ENCODE results near the gene WNT1. TPM values are rescaled to one million over a fixed set of nuclear protein-coding genes. Genes with fewer than 3 reads are reported as not detected.
A peak's percentile ranks its signal among the peaks of the same experiment; 100 is the strongest.

WNT1 gene
- total and polyA plus RNA-seq, 3 donors from 2014 or later, result 0.62 to 1.4 (median 1.2) TPM

DNA sequence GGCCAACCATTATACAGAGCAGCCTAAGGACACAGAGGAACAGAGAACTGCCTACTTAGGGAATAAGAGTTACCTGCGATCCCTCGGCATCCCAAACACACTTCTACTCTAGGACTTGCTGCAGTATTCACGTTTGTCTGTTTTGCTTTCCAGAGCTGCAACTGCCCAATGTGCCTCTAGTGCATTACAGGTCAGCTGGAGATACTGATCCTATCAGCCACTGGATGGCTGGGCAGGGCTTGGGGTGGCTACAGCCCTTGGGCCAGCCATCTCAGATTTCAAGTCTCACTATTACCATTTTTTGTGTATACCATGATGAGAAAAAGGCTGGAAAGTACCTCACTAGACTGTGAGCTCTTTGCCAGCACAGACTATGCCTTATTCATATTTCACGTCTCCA lies 25.4 kb upstream of the WNT1 start:
- DNase-seq, result no peak
- no peak for TF ChIP-seq POLR2A (IDR thresholded peaks at IDR 0.05)
- TF ChIP-seq, protein P1, sequence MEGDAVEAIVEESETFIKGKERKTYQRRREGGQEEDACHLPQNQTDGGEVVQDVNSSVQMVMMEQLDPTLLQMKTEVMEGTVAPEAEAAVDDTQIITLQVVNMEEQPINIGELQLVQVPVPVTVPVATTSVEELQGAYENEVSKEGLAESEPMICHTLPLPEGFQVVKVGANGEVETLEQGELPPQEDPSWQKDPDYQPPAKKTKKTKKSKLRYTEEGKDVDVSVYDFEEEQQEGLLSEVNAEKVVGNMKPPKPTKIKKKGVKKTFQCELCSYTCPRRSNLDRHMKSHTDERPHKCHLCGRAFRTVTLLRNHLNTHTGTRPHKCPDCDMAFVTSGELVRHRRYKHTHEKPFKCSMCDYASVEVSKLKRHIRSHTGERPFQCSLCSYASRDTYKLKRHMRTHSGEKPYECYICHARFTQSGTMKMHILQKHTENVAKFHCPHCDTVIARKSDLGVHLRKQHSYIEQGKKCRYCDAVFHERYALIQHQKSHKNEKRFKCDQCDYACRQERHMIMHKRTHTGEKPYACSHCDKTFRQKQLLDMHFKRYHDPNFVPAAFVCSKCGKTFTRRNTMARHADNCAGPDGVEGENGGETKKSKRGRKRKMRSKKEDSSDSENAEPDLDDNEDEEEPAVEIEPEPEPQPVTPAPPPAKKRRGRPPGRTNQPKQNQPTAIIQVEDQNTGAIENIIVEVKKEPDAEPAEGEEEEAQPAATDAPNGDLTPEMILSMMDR (IDR thresholded peaks at IDR 0.05), result no peak
- 85 to 88% methylated on average over 4 of the region's 4 CpGs for WGBS, 2 donors
- no peaks in the 10 kb centered on the region for H3K9me3 ChIP-seq
- peaks cover 9% of the 10 kb centered on the region for H3K4me1 ChIP-seq
- H3K36me3 ChIP-seq (ENCODE audit: low read depth, missing control alignments), result no peaks in the 10 kb centered on the region
- H3K27ac ChIP-seq, result no peak overlapping the region
- intact Hi-C loops (cut with DNase I; ENCODE audit: low total_unique reads), result no loop called here
- no peak overlapping the region for H3K4me3 ChIP-seq
- H3K27me3 ChIP-seq, result no peaks in the 10 kb centered on the region

DNA sequence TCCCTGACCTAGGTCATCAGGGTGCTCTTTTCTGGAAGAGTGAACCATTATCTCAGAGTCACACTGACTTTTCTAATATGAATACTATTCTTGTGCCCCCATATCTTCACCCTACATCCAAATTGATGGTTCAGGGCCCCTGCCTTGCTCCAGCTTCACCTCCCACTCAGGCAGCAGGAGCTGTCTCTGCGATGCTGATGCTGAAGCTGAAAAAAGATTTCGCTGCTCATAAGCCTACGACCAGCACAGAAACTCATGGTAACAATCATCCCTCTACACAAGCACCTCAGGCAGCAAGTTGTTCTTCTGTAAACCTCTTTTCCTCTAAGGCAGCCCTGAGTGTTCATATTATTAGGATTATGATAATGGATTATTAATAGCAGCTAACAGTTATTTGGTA lies 24.1 kb upstream of the WNT1 start:
- intact Hi-C loops (cut with DNase I; ENCODE audit: low total_unique reads), result no loop called here
- H3K27ac ChIP-seq, result no peak overlapping the region
- no peaks in the 10 kb centered on the region for H3K9me3 ChIP-seq
- 78 to 91% methylated on average over 3 of the region's 3 CpGs for WGBS, 2 donors
- TF ChIP-seq POLR2A (IDR thresholded peaks at IDR 0.05), result no peak
- TF ChIP-seq, protein P1 (IDR thresholded peaks at IDR 0.05), result no peak
- H3K4me3 ChIP-seq, result no peak overlapping the region
- no peak for DNase-seq
- no peaks in the 10 kb centered on the region for H3K36me3 ChIP-seq (ENCODE audit: low read depth, missing control alignments)
- H3K4me1 ChIP-seq, result peaks cover 12% of the 10 kb centered on the region
- H3K27me3 ChIP-seq, result no peaks in the 10 kb centered on the region

DNA sequence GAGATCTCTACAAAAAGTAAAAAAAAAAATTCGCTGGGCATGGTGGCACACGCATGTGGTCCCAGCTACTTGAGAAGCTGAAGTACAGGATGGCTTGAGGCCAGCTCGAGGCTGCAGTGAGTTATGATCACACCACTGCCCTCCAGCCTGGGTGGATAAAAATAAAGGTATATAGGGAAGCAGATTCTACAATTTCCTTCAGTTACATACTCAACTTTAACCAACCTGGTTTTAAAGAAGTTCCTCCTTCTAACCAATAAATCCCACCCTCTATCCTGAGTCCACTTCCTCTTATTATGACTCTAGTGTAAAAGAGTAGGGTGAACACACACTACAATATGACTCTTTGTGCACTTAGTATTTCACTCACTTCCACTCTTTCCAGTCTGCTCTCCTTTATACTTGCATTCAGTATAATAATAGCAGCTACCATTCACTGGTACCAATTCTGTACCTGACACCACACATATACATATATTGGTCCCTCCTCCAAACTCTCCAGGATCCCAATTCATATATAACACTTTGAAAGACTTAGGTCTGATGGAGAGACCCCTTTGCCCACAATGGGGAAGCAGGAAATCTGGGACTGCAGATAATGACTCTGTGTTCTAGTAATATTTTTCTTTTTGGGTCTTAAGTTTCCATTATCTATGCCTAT lies 23.2 kb upstream of the WNT1 start:
- TF ChIP-seq, protein P1 (IDR thresholded peaks at IDR 0.05), result no peak
- TF ChIP-seq POLR2A (IDR thresholded peaks at IDR 0.05), result no peak
- Histone ChIP-seq H3K27me3 (no peaks in the 10 kb centered on the region), H3K9me3 (no peaks in the 10 kb centered on the region), H3K4me1 (peaks cover 12% of the 10 kb centered on the region), H3K36me3 (ENCODE audit: low read depth, missing control alignments) (no peaks in the 10 kb centered on the region), H3K27ac (no peak overlapping the region), H3K4me3 (no peak overlapping the region)
- intact Hi-C loops (cut with DNase I; ENCODE audit: low total_unique reads), result no loop called here
- 73 to 76% methylated on average over 3 of the region's 3 CpGs for WGBS, 2 donors
- no peak for DNase-seq

DNA sequence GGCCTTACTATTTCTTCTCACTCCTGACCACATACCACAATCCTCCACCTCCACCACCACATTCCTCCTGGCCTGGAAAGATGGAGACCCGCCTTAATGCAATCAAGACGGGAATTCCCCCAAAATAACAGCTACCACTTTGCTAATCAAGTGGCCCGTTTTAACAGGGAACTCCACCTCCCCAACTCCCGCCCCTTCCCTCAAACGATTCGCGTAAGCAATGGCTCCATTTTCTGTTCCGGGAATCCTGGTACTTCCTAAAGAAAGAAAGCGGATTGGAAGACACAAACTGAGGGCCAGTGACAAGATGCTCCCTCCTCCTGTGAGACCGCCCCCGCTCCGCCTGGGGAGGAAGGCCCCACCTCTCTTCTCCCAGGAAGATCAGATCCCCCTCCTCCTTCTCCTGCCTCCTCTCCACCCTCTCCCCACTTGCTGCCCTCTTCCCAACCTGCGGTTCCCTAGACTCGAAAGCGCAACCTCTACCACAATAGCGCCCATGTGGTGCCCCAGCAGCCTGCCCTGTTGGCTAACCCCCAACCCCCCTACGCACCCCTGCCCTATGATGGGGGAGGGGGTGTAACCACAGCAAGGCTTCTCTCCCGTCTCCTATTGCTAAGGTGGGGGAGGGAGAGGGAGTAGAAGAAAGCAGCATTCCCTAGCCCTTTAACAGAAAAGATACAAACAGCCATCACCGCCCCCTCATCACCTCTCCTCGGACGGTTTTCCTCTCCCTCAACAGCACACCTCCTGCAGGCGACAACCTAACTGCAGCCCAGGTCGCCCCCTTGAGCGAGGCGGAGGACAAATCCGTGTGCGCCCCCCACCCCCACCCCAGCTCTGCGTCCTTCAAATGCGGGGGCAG lies 21.6 kb upstream of the WNT1 start:
- Histone ChIP-seq H3K4me1 (peaks cover 12% of the 10 kb centered on the region), H3K4me3 (peak overlapping the region; percentile 88 to 90), H3K27me3 (no peaks in the 10 kb centered on the region), H3K36me3 (ENCODE audit: low read depth, missing control alignments) (no peaks in the 10 kb centered on the region), H3K9me3 (no peaks in the 10 kb centered on the region), H3K27ac (peak overlapping the region; percentile 72 to 75)
- intact Hi-C loops (cut with DNase I; ENCODE audit: low total_unique reads), result no loop called here
- 1% methylated on average over 27 to 29 of the region's 29 CpGs for WGBS, 2 donors
- TF ChIP-seq POLR2A (IDR thresholded peaks at IDR 0.05), result no peak
- TF ChIP-seq, protein P1 (IDR thresholded peaks at IDR 0.05), result no peak
- peak; percentile 91 for DNase-seq
